ENCODE data around the gene ZNF836. TPM values are rescaled to one million over a fixed set of nuclear protein-coding genes. Genes with fewer than 3 reads are reported as not detected.

The ZNF836 gene
- total and polyA plus RNA-seq, 2 donors (not counting 3 experiments of a cell fraction or from before 2014, with no cell fraction given): 2.1 to 9.3 TPM

GRCh38 chr19:52198678-52199077 is 27.3 kb upstream of the ZNF836 start:
- FAIRE-seq: no peak
- ChIA-PET POLR2A (interaction anchor here (2.4 kb wide), 1 partner anchor 9 kb away, joined by 20 read pairs; the partner anchor contains the start of gene PPP2R1A), CTCF (interaction anchor here (1.2 to 1.5 kb wide), 2 partner anchors 28 to 59 kb away, joined by 3 read pairs; partner anchors contain the start of genes ZNF616 and ZNF836)
- BruUV-seq (replicated peaks): no TSS peak
- no peak overlapping the region for H3K9ac ChIP-seq (replicated peaks; ENCODE audit: extremely low read depth, insufficient read depth, low read length)
- no peaks in the 10 kb centered on the region for H3K27me3 ChIP-seq (ENCODE audit: control insufficient read depth in 2 of 2, insufficient read depth in 2 of 2, low read length in 2 of 2)
- peaks cover 24 to 37% of the 10 kb centered on the region in 2 experiments for H3K36me3 ChIP-seq (ENCODE audit: control insufficient read depth in 2 of 2, extremely low read depth in 1 of 2, insufficient read depth in 2 of 2, low read length in 2 of 2)
- no peak overlapping the region for H3K27ac ChIP-seq (ENCODE audit: insufficient read depth, low read depth, low read length)
- intact Hi-C loops (cut with micrococcal nuclease) (no loop called here), dilution Hi-C loops (cut with MboI; ENCODE audit: extremely low pct_ligation_motif_present, low sequenced_read_pairs) (no loop called here)
- no peak overlapping the region for H3K4me3 ChIP-seq (replicated peaks in 1 of 3; ENCODE audit: insufficient read depth in 1 of 3, low read depth in 1 of 3, low read length in 3 of 3)
- no peak overlapping the region for H2AFZ ChIP-seq (ENCODE audit: low read depth, low read length)
- H3K4me2 ChIP-seq (ENCODE audit: insufficient read depth, low read length): no peak overlapping the region
- TF ChIP-seq EZH2 (IDR thresholded peaks at IDR 0.05; ENCODE audit: borderline replicate concordance, low read depth, low read length, severe bottlenecking): no peak
- no peak for TF ChIP-seq CTCF (IDR thresholded peaks at IDR 0.05; ENCODE audit: extremely low read depth in 1 of 2, insufficient read depth in 1 of 2, low read depth in 1 of 2, low read length in 2 of 2)
- no peak for TF ChIP-seq POLR2AphosphoS5 (IDR thresholded peaks at IDR 0.05; ENCODE audit: insufficient read depth, low read depth, low read length)
- TF ChIP-seq MYC (IDR thresholded peaks at IDR 0.05; ENCODE audit: low read depth, low read length): no peak
- no peak for TF ChIP-seq FOS (IDR thresholded peaks at IDR 0.05; ENCODE audit: borderline replicate concordance, insufficient read depth, low read length)
- no peak for TF ChIP-seq JUN (IDR thresholded peaks at IDR 0.05; ENCODE audit: borderline replicate concordance, insufficient read depth, insufficient read length, low read depth)
- no peak for TF ChIP-seq MAX (IDR thresholded peaks at IDR 0.05; ENCODE audit: insufficient read depth, insufficient read length)
- no peak for TF ChIP-seq GATA2 (IDR thresholded peaks at IDR 0.05; ENCODE audit: insufficient read depth, insufficient read length, low read depth, low read length)
- TF ChIP-seq POLR2A (IDR thresholded peaks at IDR 0.05; ENCODE audit: low read depth, low read length): no peak
- peaks cover 94% of the 10 kb centered on the region for H3K79me2 ChIP-seq (ENCODE audit: control insufficient read depth, insufficient read depth, low read length)
- DNase-seq (ENCODE audit: low read depth, low spot score): no peak
- no peaks in the 10 kb centered on the region for H3K9me1 ChIP-seq (replicated peaks; ENCODE audit: control insufficient read depth, extremely low read depth, insufficient read depth, low read length)
- no peaks in the 10 kb centered on the region for H4K20me1 ChIP-seq (replicated peaks; ENCODE audit: control insufficient read depth, extremely low read depth, insufficient read depth, low read length)
- H3K4me1 ChIP-seq (ENCODE audit: control insufficient read depth, extremely low read depth, insufficient read depth, low read length): peaks cover 5% of the 10 kb centered on the region
- H3K9me3 ChIP-seq (replicated peaks; ENCODE audit: control insufficient read depth, insufficient read depth, low read length): no peaks in the 10 kb centered on the region

Data from endothelial cell of umbilical vein (primary cell).